ENCODE data around the gene C6orf120. TPM values are rescaled to one million over a fixed set of nuclear protein-coding genes. Genes with fewer than 3 reads are reported as not detected.

The C6orf120 gene
- polyA plus RNA-seq, 1 donor, result 32.4 TPM

DNA sequence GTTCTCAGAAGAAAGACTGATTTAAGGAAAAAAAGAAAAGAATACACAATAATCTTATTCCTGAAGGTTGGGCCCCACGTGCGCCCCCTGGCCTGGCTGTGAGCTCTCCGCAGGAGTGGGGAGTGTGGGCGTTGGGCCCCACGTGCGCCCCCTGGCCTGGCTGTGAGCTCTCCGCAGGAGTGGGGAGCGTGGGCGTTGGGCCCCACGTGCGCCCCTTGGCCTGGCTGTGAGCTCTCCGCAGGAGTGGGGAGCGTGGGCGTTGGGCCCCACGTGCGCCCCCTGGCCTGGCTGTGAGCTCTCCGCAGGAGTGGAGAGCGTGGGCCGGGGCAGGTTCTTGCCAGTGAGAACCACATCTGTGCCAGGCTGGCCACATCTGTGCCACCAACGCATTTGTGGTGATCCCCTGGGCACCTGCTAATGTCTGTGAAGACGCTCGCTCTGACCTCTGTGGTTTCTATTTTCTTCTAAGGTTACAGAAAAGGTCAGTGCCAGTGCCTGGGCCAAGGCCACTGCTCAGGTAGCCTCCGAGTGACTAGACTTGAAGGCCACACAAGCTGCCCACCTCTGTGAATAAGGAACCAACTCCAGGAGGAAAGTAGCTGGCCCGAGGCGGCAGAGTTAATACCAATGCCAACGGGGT, 41.1 kb upstream of the C6orf120 start:
- Histone ChIP-seq H3K9me3 (ENCODE audit: control insufficient read depth, low read depth, low read length) (peaks cover 4% of the 10 kb centered on the region), H3K4me1 (ENCODE audit: control insufficient read depth, insufficient read depth, low read length) (no peaks in the 10 kb centered on the region), H3K4me3 (ENCODE audit: low read length) (no peak overlapping the region), H3K36me3 (ENCODE audit: control insufficient read depth, insufficient read depth, low read length) (peaks cover 66% of the 10 kb centered on the region), H3K27ac (ENCODE audit: low read length) (no peak overlapping the region), H3K27me3 (ENCODE audit: control insufficient read depth, insufficient read depth, low read length) (no peaks in the 10 kb centered on the region)
- no CpG with 5 or more reads among the region's 26 CpGs for WGBS (ENCODE audit: insufficient coverage, low lambda C conversion rate)
- no peak for DNase-seq

DNA sequence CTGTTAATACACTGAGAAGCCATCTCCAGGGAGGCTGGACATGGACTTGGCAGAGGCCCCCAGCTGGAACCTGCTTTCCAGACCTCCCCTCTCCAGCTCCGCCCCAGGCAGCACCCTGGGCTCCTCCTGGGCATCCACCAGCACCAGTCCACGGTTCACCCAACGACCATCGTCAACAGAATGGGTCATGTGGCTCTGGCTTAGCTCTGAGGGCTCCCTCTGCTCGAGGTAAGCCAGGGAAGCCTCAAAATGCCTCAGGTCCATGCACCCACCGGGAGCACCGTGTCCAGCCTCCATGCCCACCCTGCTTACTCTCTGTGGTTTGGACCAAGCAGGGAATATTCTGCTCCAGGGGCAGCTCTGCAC, 40.6 kb upstream of the C6orf120 start:
- DNase-seq, result no peak
- Histone ChIP-seq H3K4me1 (ENCODE audit: control insufficient read depth, insufficient read depth, low read length) (no peaks in the 10 kb centered on the region), H3K36me3 (ENCODE audit: control insufficient read depth, insufficient read depth, low read length) (peaks cover 66% of the 10 kb centered on the region), H3K27ac (ENCODE audit: low read length) (no peak overlapping the region), H3K4me3 (ENCODE audit: low read length) (no peak overlapping the region), H3K9me3 (ENCODE audit: control insufficient read depth, low read depth, low read length) (peaks cover 3% of the 10 kb centered on the region), H3K27me3 (ENCODE audit: control insufficient read depth, insufficient read depth, low read length) (no peaks in the 10 kb centered on the region)
- no CpG with 5 or more reads among the region's 7 CpGs for WGBS (ENCODE audit: insufficient coverage, low lambda C conversion rate)

DNA sequence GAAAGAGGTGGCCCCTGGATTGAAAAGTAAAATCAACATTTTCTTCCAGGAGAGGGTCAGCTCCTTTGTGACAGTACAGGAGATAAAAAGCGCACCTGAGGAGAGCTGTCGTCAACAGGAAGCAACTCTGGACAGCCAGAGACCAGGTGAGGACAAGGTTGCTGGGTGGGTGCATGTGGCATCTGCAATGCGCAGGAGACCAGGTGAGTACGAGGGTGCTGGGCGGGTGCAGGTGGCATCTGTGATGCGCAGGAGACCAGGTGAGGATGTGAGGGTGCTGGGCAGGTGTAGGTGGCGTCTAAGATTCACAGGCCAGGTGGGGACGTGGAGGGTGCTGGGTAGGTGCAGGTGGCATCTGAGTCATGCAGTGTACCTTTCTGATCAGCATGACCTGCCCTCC, 38.5 kb upstream of the C6orf120 start:
- H3K36me3 ChIP-seq (ENCODE audit: control insufficient read depth, insufficient read depth, low read length), result peaks cover 68% of the 10 kb centered on the region
- no CpG with 5 or more reads among the region's 8 CpGs for WGBS (ENCODE audit: insufficient coverage, low lambda C conversion rate)
- DNase-seq, result no peak
- H3K4me3 ChIP-seq (ENCODE audit: low read length), result no peak overlapping the region
- H3K9me3 ChIP-seq (ENCODE audit: control insufficient read depth, low read depth, low read length), result no peaks in the 10 kb centered on the region
- H3K27me3 ChIP-seq (ENCODE audit: control insufficient read depth, insufficient read depth, low read length), result no peaks in the 10 kb centered on the region
- H3K27ac ChIP-seq (ENCODE audit: low read length), result no peak overlapping the region
- no peaks in the 10 kb centered on the region for H3K4me1 ChIP-seq (ENCODE audit: control insufficient read depth, insufficient read depth, low read length)

DNA sequence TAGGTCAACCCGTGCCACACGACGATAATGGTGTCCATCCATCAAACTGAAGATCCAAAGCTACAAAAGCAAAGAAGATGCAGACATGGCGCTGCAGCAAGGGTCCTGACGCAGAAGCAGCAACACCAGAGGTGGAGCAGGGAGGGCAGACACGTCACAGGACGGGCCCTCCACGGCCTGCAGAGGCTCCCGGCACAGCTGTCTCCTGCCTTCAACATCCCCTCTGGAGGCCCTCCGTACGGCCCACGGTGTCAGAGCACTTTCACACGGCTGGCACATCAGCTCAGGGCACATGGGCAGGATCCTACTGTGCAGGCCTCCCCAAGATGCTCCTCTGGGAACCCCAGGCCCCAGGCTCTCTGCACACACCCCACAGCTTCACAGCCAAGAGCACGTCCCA, 37.7 kb upstream of the C6orf120 start:
- H3K36me3 ChIP-seq (ENCODE audit: control insufficient read depth, insufficient read depth, low read length), result peaks cover 67% of the 10 kb centered on the region
- no peak for DNase-seq
- H3K4me1 ChIP-seq (ENCODE audit: control insufficient read depth, insufficient read depth, low read length), result no peaks in the 10 kb centered on the region
- no peak overlapping the region for H3K27ac ChIP-seq (ENCODE audit: low read length)
- no peaks in the 10 kb centered on the region for H3K27me3 ChIP-seq (ENCODE audit: control insufficient read depth, insufficient read depth, low read length)
- no CpG with 5 or more reads among the region's 14 CpGs for WGBS (ENCODE audit: insufficient coverage, low lambda C conversion rate)
- no peaks in the 10 kb centered on the region for H3K9me3 ChIP-seq (ENCODE audit: control insufficient read depth, low read depth, low read length)
- no peak overlapping the region for H3K4me3 ChIP-seq (ENCODE audit: low read length)

DNA sequence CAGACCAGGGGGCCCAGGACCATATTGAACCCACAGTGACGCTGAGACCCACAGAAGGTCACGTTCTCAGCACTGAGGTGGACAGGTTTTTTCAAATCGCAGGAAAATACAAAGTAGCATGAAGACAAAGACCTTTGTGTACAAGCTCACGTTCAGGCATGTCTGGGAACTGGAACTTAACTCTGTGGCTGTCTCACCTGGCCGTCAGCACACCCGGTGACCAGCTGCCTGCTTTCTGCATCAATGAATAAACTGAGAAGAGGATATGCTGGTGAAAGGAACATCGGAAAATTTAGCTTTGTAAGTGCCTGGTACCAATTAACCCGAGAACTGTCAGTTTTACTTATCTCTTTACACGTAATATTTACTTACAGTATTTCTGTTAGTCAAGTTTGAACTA, 36.6 kb upstream of the C6orf120 start:
- 100% methylated on average over 1 of the region's 9 CpGs for WGBS (ENCODE audit: insufficient coverage, low lambda C conversion rate)
- H3K27ac ChIP-seq (ENCODE audit: low read length), result no peak overlapping the region
- no peaks in the 10 kb centered on the region for H3K27me3 ChIP-seq (ENCODE audit: control insufficient read depth, insufficient read depth, low read length)
- no peak overlapping the region for H3K4me3 ChIP-seq (ENCODE audit: low read length)
- peaks cover 65% of the 10 kb centered on the region for H3K36me3 ChIP-seq (ENCODE audit: control insufficient read depth, insufficient read depth, low read length)
- no peaks in the 10 kb centered on the region for H3K9me3 ChIP-seq (ENCODE audit: control insufficient read depth, low read depth, low read length)
- no peaks in the 10 kb centered on the region for H3K4me1 ChIP-seq (ENCODE audit: control insufficient read depth, insufficient read depth, low read length)
- no peak for DNase-seq

DNA sequence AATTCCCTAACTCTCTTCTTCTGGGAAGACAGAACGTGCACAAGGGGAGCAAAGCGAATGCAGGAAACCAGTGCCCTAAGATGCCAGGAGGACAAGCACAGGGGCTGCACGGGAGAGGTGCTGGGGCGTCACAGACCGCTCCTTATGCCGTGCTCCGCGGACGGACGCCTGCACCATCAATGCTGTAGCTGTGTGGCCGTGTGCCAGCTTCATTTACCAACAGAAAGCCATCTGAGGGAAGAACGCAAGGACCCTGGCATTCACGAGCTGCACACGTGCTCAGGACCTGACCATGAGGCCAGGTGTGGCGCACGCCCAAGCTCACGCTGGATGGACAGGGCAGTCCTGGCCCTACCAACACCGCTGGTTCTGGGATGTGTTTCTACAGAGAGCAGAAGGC, 35.5 kb upstream of the C6orf120 start:
- WGBS (ENCODE audit: insufficient coverage, low lambda C conversion rate), result no CpG with 5 or more reads among the region's 18 CpGs
- peaks cover 69% of the 10 kb centered on the region for H3K36me3 ChIP-seq (ENCODE audit: control insufficient read depth, insufficient read depth, low read length)

DNA sequence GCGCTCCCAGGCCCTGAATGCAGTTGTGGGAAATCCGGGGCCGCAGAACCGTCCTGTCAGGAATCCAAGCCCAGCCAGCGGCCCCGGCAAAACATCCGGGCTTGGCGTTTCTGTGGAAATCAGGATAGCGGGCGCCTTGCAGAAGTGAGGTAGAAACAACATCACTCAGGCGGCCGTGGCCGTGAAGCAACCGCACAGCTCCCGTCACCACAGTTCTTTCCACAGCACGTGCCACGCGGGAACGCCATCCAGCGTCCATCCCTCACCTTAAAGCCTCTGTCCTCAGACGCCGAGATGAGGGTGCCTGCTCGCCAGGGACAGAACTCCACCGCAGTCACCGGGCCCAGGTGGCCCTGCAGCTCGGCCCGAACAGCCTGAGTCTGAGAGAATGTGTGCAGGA, 34.2 kb upstream of the C6orf120 start:
- Histone ChIP-seq H3K4me1 (ENCODE audit: control insufficient read depth, insufficient read depth, low read length) (no peaks in the 10 kb centered on the region), H3K27ac (ENCODE audit: low read length) (no peak overlapping the region), H3K27me3 (ENCODE audit: control insufficient read depth, insufficient read depth, low read length) (no peaks in the 10 kb centered on the region), H3K36me3 (ENCODE audit: control insufficient read depth, insufficient read depth, low read length) (peaks cover 72% of the 10 kb centered on the region), H3K9me3 (ENCODE audit: control insufficient read depth, low read depth, low read length) (no peaks in the 10 kb centered on the region), H3K4me3 (ENCODE audit: low read length) (no peak overlapping the region)
- DNase-seq, result no peak
- 90% methylated on average over 2 of the region's 27 CpGs for WGBS (ENCODE audit: insufficient coverage, low lambda C conversion rate)

More for the DNA sequence above, 35.5 kb upstream of the C6orf120 start:
- no peaks in the 10 kb centered on the region for H3K4me1 ChIP-seq (ENCODE audit: control insufficient read depth, insufficient read depth, low read length)
- no peak overlapping the region for H3K4me3 ChIP-seq (ENCODE audit: low read length)
- no peak for DNase-seq
- H3K9me3 ChIP-seq (ENCODE audit: control insufficient read depth, low read depth, low read length), result no peaks in the 10 kb centered on the region
- no peak overlapping the region for H3K27ac ChIP-seq (ENCODE audit: low read length)
- H3K27me3 ChIP-seq (ENCODE audit: control insufficient read depth, insufficient read depth, low read length), result no peaks in the 10 kb centered on the region

DNA sequence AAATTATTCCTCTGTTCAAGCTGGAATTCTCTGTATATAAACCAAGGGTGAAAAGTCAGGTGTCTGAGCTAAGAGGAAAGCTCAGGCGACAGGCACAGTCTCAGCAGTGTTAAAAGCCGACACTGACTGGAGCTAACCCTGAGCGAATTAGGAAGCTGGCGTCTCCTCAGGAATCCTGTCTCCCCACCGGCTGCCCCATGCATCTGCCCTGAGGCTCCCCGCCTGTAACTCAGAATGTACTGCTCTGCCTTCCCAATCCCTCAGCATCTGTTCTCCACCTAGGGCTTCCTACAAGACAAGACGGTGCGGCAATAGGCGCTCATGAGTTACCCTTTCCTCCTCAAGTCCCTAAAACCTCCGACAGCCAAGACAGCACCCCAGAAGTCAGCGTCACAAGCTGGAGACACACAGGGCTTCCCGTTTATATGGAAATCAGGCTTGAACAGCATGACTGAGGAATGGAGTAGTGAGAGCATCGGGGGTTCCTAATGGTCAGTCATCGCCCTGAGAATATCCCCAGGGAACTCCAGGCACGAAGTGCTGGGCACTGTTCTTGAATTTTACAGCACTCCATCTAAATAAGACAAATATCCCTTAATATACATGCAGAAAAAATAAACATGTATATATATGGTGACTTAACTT, 33.6 kb upstream of the C6orf120 start:
- H3K4me1 ChIP-seq (ENCODE audit: control insufficient read depth, insufficient read depth, low read length), result no peaks in the 10 kb centered on the region
- no CpG with 5 or more reads among the region's 15 CpGs for WGBS (ENCODE audit: insufficient coverage, low lambda C conversion rate)
- no peaks in the 10 kb centered on the region for H3K9me3 ChIP-seq (ENCODE audit: control insufficient read depth, low read depth, low read length)
- H3K4me3 ChIP-seq (ENCODE audit: low read length), result no peak overlapping the region
- H3K27ac ChIP-seq (ENCODE audit: low read length), result no peak overlapping the region
- DNase-seq, result no peak
- H3K36me3 ChIP-seq (ENCODE audit: control insufficient read depth, insufficient read depth, low read length), result peaks cover 72% of the 10 kb centered on the region
- no peaks in the 10 kb centered on the region for H3K27me3 ChIP-seq (ENCODE audit: control insufficient read depth, insufficient read depth, low read length)

DNA sequence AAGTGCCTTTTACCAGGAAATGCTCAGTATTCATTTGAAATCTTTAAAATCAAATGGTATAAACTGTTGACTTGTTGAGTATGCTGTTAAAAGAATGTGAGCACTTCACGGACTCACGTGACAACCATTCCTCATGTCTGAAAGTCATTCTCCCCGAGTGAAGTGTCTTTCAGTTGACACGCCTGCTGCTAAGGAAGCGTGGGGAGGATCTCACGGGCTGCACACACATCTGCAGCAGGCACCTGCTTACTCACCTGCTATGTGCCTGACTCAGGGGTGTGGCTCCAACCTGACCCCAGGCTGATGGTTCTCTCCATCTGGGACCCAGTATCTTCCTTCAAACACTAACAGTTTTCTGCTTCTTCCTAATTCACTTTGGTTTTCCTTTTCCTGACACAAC, 32.8 kb upstream of the C6orf120 start:
- H3K9me3 ChIP-seq (ENCODE audit: control insufficient read depth, low read depth, low read length), result no peaks in the 10 kb centered on the region
- no peaks in the 10 kb centered on the region for H3K4me1 ChIP-seq (ENCODE audit: control insufficient read depth, insufficient read depth, low read length)
- WGBS (ENCODE audit: insufficient coverage, low lambda C conversion rate), result no CpG with 5 or more reads among the region's 6 CpGs
- no peak for DNase-seq
- H3K4me3 ChIP-seq (ENCODE audit: low read length), result no peak overlapping the region
- no peaks in the 10 kb centered on the region for H3K27me3 ChIP-seq (ENCODE audit: control insufficient read depth, insufficient read depth, low read length)
- no peak overlapping the region for H3K27ac ChIP-seq (ENCODE audit: low read length)
- H3K36me3 ChIP-seq (ENCODE audit: control insufficient read depth, insufficient read depth, low read length), result peaks cover 64% of the 10 kb centered on the region

DNA sequence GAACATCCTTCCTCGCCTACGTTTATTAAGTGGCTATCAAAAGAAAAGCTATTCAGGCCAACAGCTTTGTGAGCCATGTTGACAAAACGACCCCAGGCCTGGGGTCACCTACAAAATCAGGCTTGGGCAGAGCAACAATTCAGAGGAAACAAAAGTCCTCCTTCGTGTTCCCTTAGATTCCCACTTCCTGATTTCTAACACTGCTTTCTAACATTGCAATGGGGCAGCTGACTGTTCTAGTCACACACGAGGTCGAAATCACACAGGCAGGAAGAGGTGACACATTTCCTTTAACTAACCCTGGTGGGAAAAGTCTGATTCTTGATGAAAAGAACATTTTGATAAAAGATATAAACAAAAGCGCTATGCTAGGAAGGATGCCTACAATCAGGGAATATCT, 32.0 kb upstream of the C6orf120 start:
- no peak overlapping the region for H3K27ac ChIP-seq (ENCODE audit: low read length)
- no peak for DNase-seq
- no peaks in the 10 kb centered on the region for H3K9me3 ChIP-seq (ENCODE audit: control insufficient read depth, low read depth, low read length)
- peaks cover 60% of the 10 kb centered on the region for H3K36me3 ChIP-seq (ENCODE audit: control insufficient read depth, insufficient read depth, low read length)
- no peaks in the 10 kb centered on the region for H3K4me1 ChIP-seq (ENCODE audit: control insufficient read depth, insufficient read depth, low read length)
- WGBS (ENCODE audit: insufficient coverage, low lambda C conversion rate), result 87% methylated on average over 3 of the region's 7 CpGs
- no peak overlapping the region for H3K4me3 ChIP-seq (ENCODE audit: low read length)
- H3K27me3 ChIP-seq (ENCODE audit: control insufficient read depth, insufficient read depth, low read length), result no peaks in the 10 kb centered on the region

DNA sequence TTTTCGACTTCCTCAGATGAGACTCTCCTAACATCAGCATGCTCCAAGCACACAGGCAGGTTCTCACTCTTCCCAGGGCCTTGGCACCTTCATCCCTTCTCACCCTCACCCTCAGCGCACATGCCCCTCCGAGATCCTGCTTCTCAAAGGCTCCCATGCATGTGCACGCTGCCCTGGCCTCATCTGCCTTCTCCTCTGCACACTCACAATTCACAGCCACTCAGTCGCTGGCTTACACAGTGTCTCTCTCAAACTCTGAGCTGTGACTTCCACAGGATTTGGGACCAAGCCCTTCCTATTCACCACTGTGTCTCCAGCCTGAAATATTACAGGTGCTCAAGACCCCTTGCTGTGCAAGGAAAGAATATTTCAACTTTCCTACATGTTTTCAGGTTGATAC, 30.4 kb upstream of the C6orf120 start:
- DNase-seq, result no peak
- no peak overlapping the region for H3K27ac ChIP-seq (ENCODE audit: low read length)
- H3K36me3 ChIP-seq (ENCODE audit: control insufficient read depth, insufficient read depth, low read length), result peaks cover 49% of the 10 kb centered on the region
- H3K4me1 ChIP-seq (ENCODE audit: control insufficient read depth, insufficient read depth, low read length), result no peaks in the 10 kb centered on the region
- H3K9me3 ChIP-seq (ENCODE audit: control insufficient read depth, low read depth, low read length), result no peaks in the 10 kb centered on the region
- 100% methylated on average over 1 of the region's 5 CpGs for whole genome bisulfite sequencing (ENCODE audit: insufficient coverage, low lambda C conversion rate)
- no peaks in the 10 kb centered on the region for H3K27me3 ChIP-seq (ENCODE audit: control insufficient read depth, insufficient read depth, low read length)
- no peak overlapping the region for H3K4me3 ChIP-seq (ENCODE audit: low read length)
